HepG2 (cell line): ENCODE data around the gene CIAO2B. TPM values are rescaled to one million over a fixed set of nuclear protein-coding genes. Genes with fewer than 3 reads are reported as not detected.

Source experiments
- CSRNP1 ChIP-seq: sonication (generic); formaldehyde crosslinking; IDR thresholded peaks from 2 replicates; pipeline ENCODE4 v1.8.1; 2023; ENCODE audit warnings: mild to moderate bottlenecking, missing genetic modification reagents
- POLR2AphosphoS5 ChIP-seq: IDR thresholded peaks from 2 replicates; pipeline ENCODE4 v1.6.1; 2012; ENCODE audit warnings: low read depth, low read length
- SNAPC4 ChIP-seq: sonication (generic); formaldehyde crosslinking; IDR thresholded peaks from 2 replicates; pipeline ENCODE4 v1.4.0; 2020; ENCODE audit warnings: mild to moderate bottlenecking, missing genetic modification reagents
- ZC3H4 ChIP-seq: sonication (generic); formaldehyde crosslinking; IDR thresholded peaks from 2 replicates; pipeline ENCODE4 v1.4.0; 2020; ENCODE audit warnings: missing genetic modification reagents, borderline replicate concordance
- ZGPAT ChIP-seq: IDR thresholded peaks from 2 replicates; pipeline ENCODE4 v1.6.1; 2016; ENCODE audit warnings: mild to moderate bottlenecking
- ZNF552 ChIP-seq: sonication (generic); formaldehyde crosslinking; IDR thresholded peaks from 2 replicates; pipeline ENCODE4 v1.9.0; 2022; ENCODE audit warnings: missing genetic modification reagents, mild to moderate bottlenecking, borderline replicate concordance
- ZNF747 ChIP-seq: sonication (generic); formaldehyde crosslinking; IDR thresholded peaks from 2 replicates; pipeline ENCODE4 v1.8.1; 2023; ENCODE audit warnings: missing genetic modification reagents, mild to moderate bottlenecking, borderline replicate concordance
- polyA plus RNA-seq, 8 experiments: library from polyadenylated mRNA; depleted of rRNA in 3 of 8; stranded (reverse) in 7 of 8; unstranded in 1 of 8; fragments of >200 nt; fragmentation: Illumina TruSeq in 4 of 8; extraction: Trizol in 4 of 8; gene quantifications; 2 replicates each; pipeline versions ENCODE4 v1.2.1 to v1.2.3, GENCODE V29; 2011 to 2016; ENCODE audit warnings: low read depth in 4 of 8, missing spikeins in 1 of 8, mixed read lengths in 1 of 8; ENCODE audit not compliant: insufficient read depth in 1 of 8
- total RNA-seq, 5 experiments: library from RNA; depleted of rRNA; stranded (reverse); fragments of >200 nt; fragmentation: Illumina TruSeq; extraction: Trizol; gene quantifications; 2 replicates each; pipeline ENCODE4 v1.2.3, GENCODE V29; 2016; ENCODE audit warnings: low read depth in 1 of 5

Gene CIAO2B
- total and polyA plus RNA-seq, 2 of the 13 experiments (the other 11 are each of a cell fraction or from before 2014, with no cell fraction given): 157 to 293 TPM

- TF ChIP-seq SNAPC4 (CRISPR knock-in tag): no peak
- TF ChIP-seq ZNF552 (CRISPR knock-in tag): no peak
- no peak for TF ChIP-seq ZC3H4
- TF ChIP-seq CSRNP1 (CRISPR knock-in tag): 0 out of 2 replicates have a peak, but pooled peaks have one; percentile 3
- no peak for TF ChIP-seq ZGPAT (CRISPR knock-in tag)
- TF ChIP-seq POLR2AphosphoS5: no peak
- TF ChIP-seq ZNF747 (CRISPR knock-in tag): no peak
Measured at GRCh38 chr16:66948837-66949225, 14.6 kb upstream of the CIAO2B start (continued).
